ENCODE results near the gene MEGF11.

The MEGF11 gene

GRCh38 chr15:66261056-66261455, 7.5 kb upstream of the MEGF11 start:
- no peak overlapping the region for H2AFZ ChIP-seq (ENCODE audit: low read depth, low read length)
- TF ChIP-seq CTCF (IDR thresholded peaks at IDR 0.05; ENCODE audit: low read depth, low read length) (no peak), EZH2phosphoT487 (IDR thresholded peaks at IDR 0.05; ENCODE audit: low read depth) (no peak)
- H3K27me3 ChIP-seq (ENCODE audit: low read depth, low read length) = peaks cover 37% of the 10 kb centered on the region
- no peaks in the 10 kb centered on the region for H3K4me1 ChIP-seq (ENCODE audit: low read length)
- no peaks in the 10 kb centered on the region for H3K79me2 ChIP-seq (ENCODE audit: low read length)
- no peaks in the 10 kb centered on the region for H3K36me3 ChIP-seq (replicated peaks; ENCODE audit: low read depth, low read length)
- no peaks in the 10 kb centered on the region for H4K20me1 ChIP-seq (ENCODE audit: insufficient read depth, low read length)
- no peak overlapping the region for H3K27ac ChIP-seq (ENCODE audit: low read length)
- H3K9ac ChIP-seq (ENCODE audit: low read length) = no peak overlapping the region
- H3K4me2 ChIP-seq (ENCODE audit: low read length) = no peak overlapping the region
- no peak overlapping the region for H3K4me3 ChIP-seq (ENCODE audit: low read length)
- H3K9me3 ChIP-seq (ENCODE audit: insufficient read depth, low read length) = no peaks in the 10 kb centered on the region

GRCh38 chr15:66256692-66257091, 3.1 kb upstream of the MEGF11 start:
- Histone ChIP-seq H3K79me2 (ENCODE audit: low read length) (no peaks in the 10 kb centered on the region), H3K4me3 (ENCODE audit: low read length) (no peak overlapping the region), H3K27me3 (ENCODE audit: low read depth, low read length) (peaks cover 35% of the 10 kb centered on the region), H4K20me1 (ENCODE audit: insufficient read depth, low read length) (no peaks in the 10 kb centered on the region), H3K4me1 (ENCODE audit: low read length) (no peaks in the 10 kb centered on the region), H3K36me3 (replicated peaks; ENCODE audit: low read depth, low read length) (no peaks in the 10 kb centered on the region), H3K9ac (ENCODE audit: low read length) (no peak overlapping the region), H3K27ac (ENCODE audit: low read length) (no peak overlapping the region), H3K4me2 (ENCODE audit: low read length) (no peak overlapping the region), H2AFZ (ENCODE audit: low read depth, low read length) (no peak overlapping the region), H3K9me3 (ENCODE audit: insufficient read depth, low read length) (no peaks in the 10 kb centered on the region)
- no peak for TF ChIP-seq CTCF (IDR thresholded peaks at IDR 0.05; ENCODE audit: low read depth, low read length)

- Histone ChIP-seq H3K36me3 (replicated peaks; ENCODE audit: low read depth, low read length) (no peaks in the 10 kb centered on the region), H3K79me2 (ENCODE audit: low read length) (no peaks in the 10 kb centered on the region), H3K9me3 (ENCODE audit: insufficient read depth, low read length) (no peaks in the 10 kb centered on the region), H2AFZ (ENCODE audit: low read depth, low read length) (no peak overlapping the region), H3K4me1 (ENCODE audit: low read length) (no peaks in the 10 kb centered on the region), H3K27ac (ENCODE audit: low read length) (no peak overlapping the region), H3K4me2 (ENCODE audit: low read length) (no peak overlapping the region), H3K9ac (ENCODE audit: low read length) (no peak overlapping the region), H3K27me3 (ENCODE audit: low read depth, low read length) (peaks cover 34% of the 10 kb centered on the region), H4K20me1 (ENCODE audit: insufficient read depth, low read length) (no peaks in the 10 kb centered on the region), H3K4me3 (ENCODE audit: low read length) (no peak overlapping the region)
- no peak for TF ChIP-seq CTCF (IDR thresholded peaks at IDR 0.05; ENCODE audit: low read depth, low read length)
- TF ChIP-seq EZH2phosphoT487 (IDR thresholded peaks at IDR 0.05; ENCODE audit: low read depth) = no peak
These were observed 1.6 kb upstream of the MEGF11 start for GRCh38 chr15:66254951-66255676.

- Histone ChIP-seq H3K4me1 (ENCODE audit: low read length) (no peaks in the 10 kb centered on the region), H3K27ac (ENCODE audit: low read length) (no peak overlapping the region), H3K79me2 (ENCODE audit: low read length) (no peaks in the 10 kb centered on the region), H3K36me3 (replicated peaks; ENCODE audit: low read depth, low read length) (no peaks in the 10 kb centered on the region), H3K27me3 (ENCODE audit: low read depth, low read length) (peaks cover 38% of the 10 kb centered on the region), H3K9me3 (ENCODE audit: insufficient read depth, low read length) (no peaks in the 10 kb centered on the region), H3K9ac (ENCODE audit: low read length) (no peak overlapping the region), H3K4me3 (ENCODE audit: low read length) (no peak overlapping the region), H3K4me2 (ENCODE audit: low read length) (no peak overlapping the region), H4K20me1 (ENCODE audit: insufficient read depth, low read length) (no peaks in the 10 kb centered on the region), H2AFZ (ENCODE audit: low read depth, low read length) (no peak overlapping the region)
- TF ChIP-seq EZH2phosphoT487 (IDR thresholded peaks at IDR 0.05; ENCODE audit: low read depth) (no peak), CTCF (IDR thresholded peaks at IDR 0.05; ENCODE audit: low read depth, low read length) (no peak)
These were observed 770 bp upstream of the MEGF11 start for GRCh38 chr15:66254089-66254950.

Measured in OCI-LY3 (cell line).